Uterus (tissue), 2 donors: Measurements from ENCODE around the gene GSK3B.

Source experiments
- CTCF ChIP-seq, 4 experiments: fragments of 200-600 bp in 2 of 4; fragments of 450-650 bp in 2 of 4; sonication (generic) in 2 of 4; IDR thresholded peaks; one replicate each; pipeline ENCODE4 v1.5.1; 2016 to 2019; ENCODE audit warnings: antibody characterized with exemption in 4 of 4, mild to moderate bottlenecking in 2 of 4, moderate library complexity in 1 of 4
- POLR2A ChIP-seq, 2 donors: fragments of 450-650 bp; IDR thresholded peaks; one replicate each; pipeline ENCODE4 v1.6.1; 2016; ENCODE audit warnings: antibody characterized with exemption in 2 of 2, mild to moderate bottlenecking in 1 of 2, moderate library complexity in 1 of 2

DNA sequence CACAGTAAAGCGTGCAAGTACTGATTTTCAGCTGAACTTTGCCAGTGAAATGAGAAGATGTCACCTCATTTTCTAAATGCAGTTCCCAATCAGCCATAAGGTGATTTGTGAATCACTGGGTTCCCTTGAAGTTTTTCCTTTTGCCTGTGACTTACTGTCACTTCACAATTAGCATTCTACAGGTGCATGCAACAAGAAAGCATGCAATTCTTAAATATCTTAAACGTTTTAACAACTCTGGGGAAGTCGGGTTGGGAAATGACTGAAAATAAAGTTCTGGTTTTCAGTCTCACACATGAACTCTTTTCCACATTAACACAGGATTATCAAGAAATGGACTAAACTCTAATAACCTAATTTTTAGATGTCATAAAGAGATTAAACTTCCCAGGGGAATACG, 5.2 kb downstream of the GSK3B start:
- TF ChIP-seq CTCF (IDR thresholded peaks at IDR 0.05) (no peak), POLR2A (IDR thresholded peaks at IDR 0.05) (no peak)
